GM12878 (cell line): ENCODE results near the gene ATXN1. TPM values are rescaled to one million over a fixed set of nuclear protein-coding genes. Genes with fewer than 3 reads are reported as not detected.

Source experiments
- ATAC-seq: fragments of 200-7000 bp; cut with Tn5 transposase; 3 replicates; pipeline ENCODE4 v1.9.1; 2020; ENCODE audit warnings: mild to moderate bottlenecking, moderate library complexity
- BruUV-seq: library from RNA; stranded (reverse); fragments of 400-500 nt; replicated peaks from 2 replicates; lab custom pipeline; 2021; lab: Mats Ljungman, UMichigan
- CTCF ChIA-PET: fragments of 300-600 bp; sonication (Branson Sonifier 250); formaldehyde crosslinking; extraction: SDS; loops from one replicate; lab custom pipeline; 2021; ENCODE audit warnings: inconsistent platforms; lab: Yijun Ruan, JAX
- POLR2A ChIA-PET: fragments of 350-600 bp; formaldehyde crosslinking; extraction: SDS; loops from one replicate; lab custom pipeline; 2021; ENCODE audit warnings: inconsistent platforms; lab: Charles Lee
- RAD21 ChIA-PET: fragments of 300-600 bp; sonication (Branson Sonifier 250); formaldehyde crosslinking; loops from one replicate; lab custom pipeline; 2023; ENCODE audit warnings: antibody characterized with exemption; ENCODE audit not compliant: unreplicated experiment; lab: Charles Lee
- SMC1A ChIA-PET: fragments of 300-600 bp; sonication (Branson Sonifier 250); formaldehyde crosslinking; loops from one replicate; lab custom pipeline; 2023; ENCODE audit not compliant: unreplicated experiment, uncharacterized antibody; lab: Charles Lee
- DNase-seq: peaks from one replicate; pipeline ENCODE4 v3.0.0-alpha.2; 2011; ENCODE audit warnings: low read depth, low spot score
- FAIRE-seq: peaks from 3 replicates; lab custom pipeline; 2011; peaks lifted over from hg19 to GRCh38; lab: Jason Lieb, UNC
- H2AFZ ChIP-seq: 2 replicates; pipeline ENCODE4 v1.6.0; 2011; ENCODE audit warnings: low read depth, low read length, control low read depth; ENCODE audit not compliant: control insufficient read depth
- H3K27ac ChIP-seq: 2 replicates; pipeline ENCODE4 v1.5.1; 2011; ENCODE audit warnings: control low read depth; ENCODE audit not compliant: control insufficient read depth, insufficient read depth
- H3K27me3 ChIP-seq, 2 experiments: replicated peaks in 1 of 2; 2 replicates each; pipeline versions ENCODE4 v1.6.0 to v1.6.1; 2011; ENCODE audit warnings: low read length in 1 of 2; ENCODE audit not compliant: control insufficient read depth in 2 of 2, insufficient read depth in 2 of 2
- H3K36me3 ChIP-seq, 2 experiments: 2 replicates each; pipeline ENCODE4 v1.5.1; 2011; ENCODE audit warnings: low read length in 1 of 2; ENCODE audit not compliant: control insufficient read depth in 2 of 2, insufficient read depth in 2 of 2
- H3K4me1 ChIP-seq: 2 replicates; pipeline ENCODE4 v1.6.1; 2011; ENCODE audit warnings: mild to moderate bottlenecking, low read length, moderate library complexity, mixed read lengths; ENCODE audit not compliant: control insufficient read depth, insufficient read depth
- H3K4me2 ChIP-seq: 2 replicates; pipeline ENCODE4 v1.6.0; 2011; ENCODE audit warnings: control low read depth; ENCODE audit not compliant: control insufficient read depth, insufficient read depth
- H3K4me3 ChIP-seq: fragments of 200-600 bp; sonication (generic); 2 replicates; pipeline ENCODE4 v1.5.1; 2016
- H3K79me2 ChIP-seq: 2 replicates; pipeline ENCODE4 v1.6.0; 2011; ENCODE audit warnings: low read length; ENCODE audit not compliant: control insufficient read depth, insufficient read depth
- H3K9ac ChIP-seq: 2 replicates; pipeline ENCODE4 v1.8.0; 2011; ENCODE audit warnings: low read length, control low read depth, mixed read lengths; ENCODE audit not compliant: control insufficient read depth, insufficient read depth
- H3K9me3 ChIP-seq: replicated peaks from 3 replicates; pipeline ENCODE4 v1.5.1; 2011; ENCODE audit warnings: mild to moderate bottlenecking, low read length; ENCODE audit not compliant: control insufficient read depth, insufficient read depth
- H4K20me1 ChIP-seq: 2 replicates; pipeline ENCODE4 v1.6.0; 2011; ENCODE audit not compliant: control insufficient read depth, insufficient read depth
- E4F1 ChIP-seq: fragments of 450-650 bp; IDR thresholded peaks from 2 replicates; pipeline ENCODE4 v1.6.1; 2018; ENCODE audit warnings: borderline replicate concordance, mild to moderate bottlenecking; ENCODE audit not compliant: partially characterized antibody
- NFIC ChIP-seq: IDR thresholded peaks from 2 replicates; pipeline ENCODE4 v1.6.1; 2012; ENCODE audit warnings: low read depth, mild to moderate bottlenecking, inconsistent platforms, low read length, moderate library complexity
- SMAD1 ChIP-seq: fragments of 450-650 bp; IDR thresholded peaks from 2 replicates; pipeline ENCODE4 v1.6.1; 2018; ENCODE audit warnings: mild to moderate bottlenecking, low read depth; ENCODE audit not compliant: partially characterized antibody
- ZNF217 ChIP-seq: fragments of 450-650 bp; IDR thresholded peaks from 2 replicates; pipeline ENCODE4 v1.6.1; 2017; ENCODE audit warnings: antibody characterized with exemption, mild to moderate bottlenecking
- WGBS: methylation state at CpG from one replicate; pipeline ENCODE4 v1.1.6; 2016; ENCODE audit warnings: low lambda C conversion rate; ENCODE audit not compliant: insufficient replicate concordance, insufficient coverage; ENCODE audit errors: missing lambda C conversion rate; 5-methylcytosine and 5-hydroxymethylcytosine counted together
- in situ Hi-C: fragments of 300-500 bp; cut with MboI; formaldehyde crosslinking; loops from 9 replicates; pipeline ENCODE4 v1.14.3; 2018; ENCODE audit warnings: mixed read lengths
- intact Hi-C: fragments of 100-400 bp; cut with micrococcal nuclease; formaldehyde crosslinking; loops from one replicate; pipeline ENCODE4 v1.14.2; 2022; ENCODE audit not compliant: unreplicated experiment
- polyA plus RNA-seq, 11 experiments: library from polyadenylated mRNA; depleted of rRNA in 4 of 11; unstranded in 6 of 11; stranded (reverse) in 5 of 11; fragments of >200 nt; fragmentation: Nextera tagmentation in 4 of 11; fragmentation: Illumina TruSeq in 1 of 11; extraction: Ambion mirVana in 4 of 11; extraction: Trizol in 1 of 11; gene quantifications; 1 replicate in 1 of 11; 2 replicates in 10 of 11; pipeline versions ENCODE4 v1.2.1 to v1.2.3, GENCODE V29; 2011 to 2016; ENCODE audit warnings: inconsistent platforms in 2 of 11, missing spikeins in 2 of 11, low read depth in 1 of 11
- total RNA-seq, 4 experiments: library from RNA; depleted of rRNA in 3 of 4; stranded (reverse); fragments of >200 nt in 3 of 4; fragmentation: Illumina TruSeq in 1 of 4; extraction: Trizol in 1 of 4; gene quantifications; 2 replicates each; pipeline versions ENCODE4 v1.2.1 to v1.2.3, GENCODE V29; 2013 to 2021
- TF ChIP-seq, protein P1 (sequence below): fragments of 450-650 bp; IDR thresholded peaks from 2 replicates; pipeline ENCODE4 v1.6.1; 2016; ENCODE audit warnings: mild to moderate bottlenecking

Gene ATXN1
- total and polyA plus RNA-seq, 10 of the 15 experiments (the other 5 are each of a cell fraction or from before 2014, with no cell fraction given) = 12.2 to 51.2 (median 20.5) TPM

DNA sequence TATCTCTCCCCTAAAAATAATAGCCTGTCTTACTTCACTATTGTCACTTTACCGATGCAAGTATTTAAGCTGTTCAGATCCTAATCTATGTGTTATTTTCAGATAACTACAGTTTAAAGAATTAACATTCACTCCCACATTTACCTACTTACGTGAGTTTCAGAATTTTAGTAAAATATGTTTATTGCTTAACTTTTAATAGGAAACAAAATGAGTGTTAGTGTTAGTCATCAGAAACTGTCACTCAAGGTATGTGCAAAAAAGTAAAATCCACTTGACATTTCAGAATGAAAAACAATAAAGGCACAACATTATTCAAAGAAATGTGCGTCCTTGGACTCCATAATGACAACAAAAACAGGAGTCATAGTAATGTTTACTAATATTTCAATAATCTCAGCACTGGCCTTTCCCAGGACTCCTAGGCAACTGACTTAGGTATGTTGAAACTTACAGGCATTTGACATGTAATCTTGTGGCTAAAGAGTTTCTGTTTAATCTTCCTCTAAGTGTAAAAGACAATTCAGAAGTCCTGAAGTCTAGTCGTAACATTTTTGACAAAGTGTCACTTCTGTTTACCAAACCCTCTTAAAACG is 4.5 kb downstream of the ATXN1 start:
- ChIA-PET POLR2A (interaction anchor here (0.6 to 1.0 kb wide), 4 partner anchors 12 to 143 kb away, joined by 3 to 4 read pairs (median 3); no protein-coding TSS in a partner anchor), SMC1A (interaction anchor here (0.8 to 3.6 kb wide), 19 partner anchors 12 to 424 kb away, joined by 3 to 37 read pairs (median 4); no protein-coding TSS in a partner anchor), CTCF (interaction anchor here (0.8 to 3.4 kb wide), 11 partner anchors 11 to 437 kb away, joined by 3 to 28 read pairs (median 6); no protein-coding TSS in a partner anchor), RAD21 (interaction anchor here (0.9 to 3.7 kb wide), 14 partner anchors 9 to 423 kb away, joined by 3 to 36 read pairs (median 6); no protein-coding TSS in a partner anchor)
- no peak for ATAC-seq
- no peak overlapping the region for H3K9ac ChIP-seq
- 80% methylated on average over 5 of the region's 5 CpGs for WGBS
- FAIRE-seq = no peak
- no peak overlapping the region for H2AFZ ChIP-seq
- no peak overlapping the region for H3K4me2 ChIP-seq
- no peaks in the 10 kb centered on the region for H3K9me3 ChIP-seq
- no peak for DNase-seq
- in situ Hi-C loops = no loop called here
- no TSS peak for BruUV-seq
- intact Hi-C loops = no loop called here
- no peak overlapping the region for H3K4me3 ChIP-seq
- peaks cover 19% of the 10 kb centered on the region for H3K79me2 ChIP-seq
- no peak overlapping the region for H3K27ac ChIP-seq
- no peaks in the 10 kb centered on the region for H3K27me3 ChIP-seq
- TF ChIP-seq NFIC (peak; percentile 35; the same call in 1 of the 2 replicates), SMAD1 (no peak), E4F1 (no peak), ZNF217 (no peak)
- TF ChIP-seq, protein P1, sequence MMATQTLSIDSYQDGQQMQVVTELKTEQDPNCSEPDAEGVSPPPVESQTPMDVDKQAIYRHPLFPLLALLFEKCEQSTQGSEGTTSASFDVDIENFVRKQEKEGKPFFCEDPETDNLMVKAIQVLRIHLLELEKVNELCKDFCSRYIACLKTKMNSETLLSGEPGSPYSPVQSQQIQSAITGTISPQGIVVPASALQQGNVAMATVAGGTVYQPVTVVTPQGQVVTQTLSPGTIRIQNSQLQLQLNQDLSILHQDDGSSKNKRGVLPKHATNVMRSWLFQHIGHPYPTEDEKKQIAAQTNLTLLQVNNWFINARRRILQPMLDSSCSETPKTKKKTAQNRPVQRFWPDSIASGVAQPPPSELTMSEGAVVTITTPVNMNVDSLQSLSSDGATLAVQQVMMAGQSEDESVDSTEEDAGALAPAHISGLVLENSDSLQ = peak; percentile 61; the same call in 1 of the 2 replicates
- peaks cover 0 to 1% of the 10 kb centered on the region in 2 experiments; a peak in 2 of 4 replicates for H3K36me3 ChIP-seq
- peaks cover 4% of the 10 kb centered on the region; the same call in 1 of the 2 replicates for H3K4me1 ChIP-seq
- no peaks in the 10 kb centered on the region for H4K20me1 ChIP-seq
